Spleen (tissue), 11 donors: ENCODE data around the gene DCST1. TPM values are rescaled to one million over a fixed set of nuclear protein-coding genes. Genes with fewer than 3 reads are reported as not detected.

ENCODE experiments used
- DNase-seq: peaks from one replicate; pipeline ENCODE4 v3.0.0-alpha.2; 2020
- H3K27ac ChIP-seq, 8 donors: fragments of 200-600 bp; sonication (generic) in 7 of 8; 1 replicate in 4 of 8; 2 replicates in 4 of 8; pipeline versions ENCODE4 v1.5.0 to v1.8.0; 2016 to 2021; ENCODE audit warnings: inconsistent platforms in 4 of 8, mild to moderate bottlenecking in 4 of 8, moderate library complexity in 1 of 8
- H3K27me3 ChIP-seq, 7 donors: fragments of 200-600 bp; sonication (generic) in 6 of 7; replicated peaks in 1 of 7; 1 replicate in 4 of 7; 2 replicates in 3 of 7; pipeline versions ENCODE4 v1.5.0 to v1.8.0; 2016 to 2021; ENCODE audit warnings: inconsistent platforms in 3 of 7, mild to moderate bottlenecking in 1 of 7
- H3K36me3 ChIP-seq, 6 donors: fragments of 200-600 bp; sonication (generic) in 5 of 6; 1 replicate in 4 of 6; 2 replicates in 2 of 6; pipeline versions ENCODE4 v1.5.0 to v1.8.0; 2016 to 2021; ENCODE audit warnings: inconsistent platforms in 2 of 6
- H3K4me1 ChIP-seq, 6 donors: fragments of 200-600 bp; sonication (generic) in 5 of 6; 1 replicate in 3 of 6; 2 replicates in 3 of 6; pipeline versions ENCODE4 v1.5.0 to v1.8.0; 2016 to 2021; ENCODE audit warnings: inconsistent platforms in 3 of 6
- H3K4me3 ChIP-seq, 8 donors: fragments of 200-600 bp; sonication (generic) in 7 of 8; 1 replicate in 4 of 8; 2 replicates in 4 of 8; pipeline versions ENCODE4 v1.5.0 to v1.8.0; 2016 to 2021; ENCODE audit warnings: inconsistent platforms in 4 of 8, mild to moderate bottlenecking in 4 of 8, moderate library complexity in 2 of 8
- H3K9me3 ChIP-seq, 8 donors: fragments of 200-600 bp; sonication (generic) in 7 of 8; 1 replicate in 4 of 8; 2 replicates in 4 of 8; pipeline versions ENCODE4 v1.5.0 to v1.8.0; 2016 to 2021; ENCODE audit warnings: inconsistent platforms in 4 of 8
- POLR2A ChIP-seq, 3 donors: fragments of 450-650 bp; IDR thresholded peaks; one replicate each; pipeline ENCODE4 v1.5.1; 2017; ENCODE audit warnings: antibody characterized with exemption in 3 of 3, mild to moderate bottlenecking in 1 of 3
- POLR2AphosphoS5 ChIP-seq, 3 donors: sonication (generic); formaldehyde crosslinking; IDR thresholded peaks; one replicate each; pipeline ENCODE4 v1.5.1; 2017; ENCODE audit warnings: antibody characterized with exemption in 3 of 3
- WGBS, 5 donors: extraction: QIAGEN DNeasy Blood & Tissue Kit in 3 of 5; methylation state at CpG; one replicate each; pipeline versions ENCODE4 v1.1.5 to v1.1.7; 2013 to 2018; 5-methylcytosine and 5-hydroxymethylcytosine counted together
- intact Hi-C: fragments of 100-400 bp; cut with DNase I; formaldehyde crosslinking; loops from one replicate; pipeline ENCODE4 v1.15.0; 2023; ENCODE audit warnings: low total_unique reads
- polyA plus RNA-seq, 3 donors: library from polyadenylated mRNA; stranded (reverse); fragments of 200-250 nt; gene quantifications; one replicate each; pipeline ENCODE4 v1.2.1, GENCODE V29; 2013
- total RNA-seq, 7 donors: library from RNA; depleted of rRNA in 3 of 7; stranded (reverse); fragments of >200 nt in 3 of 7; fragmentation: NEBNext Ultra II Directional in 4 of 7; extraction: Animal tissue kit (Norgen Biotek cat#: 25700) in 4 of 7; gene quantifications; one replicate each; pipeline versions ENCODE4 v1.1.0 to v1.2.1, GENCODE V29; 2016 to 2021
- TF ChIP-seq, protein P1 (sequence below), 11 experiments: fragments of 200-600 bp in 7 of 11; fragments of 450-650 bp in 4 of 11; sonication (generic) in 4 of 11; IDR thresholded peaks in 8 of 11; conservative IDR thresholded peaks in 3 of 11; 1 replicate in 7 of 11; 2 replicates in 4 of 11; pipeline versions ENCODE4 v1.4.0 to v1.8.0; 2016 to 2021; ENCODE audit warnings: antibody characterized with exemption in 11 of 11, inconsistent platforms in 4 of 11, mild to moderate bottlenecking in 1 of 11
- donor health status: healthy with polysubstance abuse.
- donor health status: DM: no; HTN: no; CAD: no; lungs with moderate emphysema.
- donor health status: DM: no; HTN: no; CAD: no.
- donor health status: Bipolar disorder and iron deficiency.
- donor health status: healthy.
- donor health status: DM: no; HTN: no; CAD: no.
- donor health status: DM: yes; HTN: yes; CAD: no.

DCST1 gene
- total and polyA plus RNA-seq, 10 donors, result not detected

DNA sequence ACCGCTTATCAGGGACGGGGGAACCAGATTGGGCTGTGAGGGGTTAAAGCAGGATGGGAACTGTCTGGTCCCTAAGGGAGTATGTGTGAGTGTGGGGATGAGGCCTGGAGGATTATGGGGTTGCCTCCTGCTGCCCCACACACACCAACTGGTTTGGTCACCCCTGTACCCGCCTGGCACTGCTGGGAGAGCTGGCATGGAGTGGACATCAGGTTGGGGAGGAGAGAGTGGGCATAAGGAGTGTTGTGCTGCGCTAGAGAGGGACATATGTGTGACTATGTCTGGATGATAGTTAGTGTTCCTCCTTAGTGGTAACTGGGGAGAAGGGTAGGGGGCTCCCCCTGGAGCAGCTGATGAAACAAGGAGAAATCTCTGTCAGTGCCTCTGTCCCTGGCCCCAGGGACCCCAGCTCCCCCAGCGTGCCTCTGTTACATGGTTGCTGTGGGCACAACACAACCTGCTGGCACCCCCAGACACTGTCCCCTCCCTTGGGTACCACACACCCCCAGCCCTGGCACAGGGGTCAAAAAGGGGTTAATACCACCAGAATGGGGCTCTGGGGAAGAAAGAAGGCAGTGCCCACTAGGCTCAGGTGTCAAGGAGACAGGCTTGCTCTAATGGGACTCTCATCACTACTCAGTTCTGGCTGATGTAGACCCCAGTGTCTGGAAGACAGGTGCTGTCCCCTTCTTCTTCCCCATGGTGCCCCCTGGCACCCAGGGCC, 29.1 kb upstream of the DCST1 start:
- TF ChIP-seq, protein P1, sequence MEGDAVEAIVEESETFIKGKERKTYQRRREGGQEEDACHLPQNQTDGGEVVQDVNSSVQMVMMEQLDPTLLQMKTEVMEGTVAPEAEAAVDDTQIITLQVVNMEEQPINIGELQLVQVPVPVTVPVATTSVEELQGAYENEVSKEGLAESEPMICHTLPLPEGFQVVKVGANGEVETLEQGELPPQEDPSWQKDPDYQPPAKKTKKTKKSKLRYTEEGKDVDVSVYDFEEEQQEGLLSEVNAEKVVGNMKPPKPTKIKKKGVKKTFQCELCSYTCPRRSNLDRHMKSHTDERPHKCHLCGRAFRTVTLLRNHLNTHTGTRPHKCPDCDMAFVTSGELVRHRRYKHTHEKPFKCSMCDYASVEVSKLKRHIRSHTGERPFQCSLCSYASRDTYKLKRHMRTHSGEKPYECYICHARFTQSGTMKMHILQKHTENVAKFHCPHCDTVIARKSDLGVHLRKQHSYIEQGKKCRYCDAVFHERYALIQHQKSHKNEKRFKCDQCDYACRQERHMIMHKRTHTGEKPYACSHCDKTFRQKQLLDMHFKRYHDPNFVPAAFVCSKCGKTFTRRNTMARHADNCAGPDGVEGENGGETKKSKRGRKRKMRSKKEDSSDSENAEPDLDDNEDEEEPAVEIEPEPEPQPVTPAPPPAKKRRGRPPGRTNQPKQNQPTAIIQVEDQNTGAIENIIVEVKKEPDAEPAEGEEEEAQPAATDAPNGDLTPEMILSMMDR (IDR thresholded peaks at IDR 0.05 in 8 of 11, conservative IDR thresholded peaks at IDR 0.05 in 3 of 11), result no peak
- TF ChIP-seq POLR2AphosphoS5 (IDR thresholded peaks at IDR 0.05) (no peak), POLR2A (IDR thresholded peaks at IDR 0.05) (no peak)
- Histone ChIP-seq H3K4me3 (peak overlapping the region; percentile 71 to 90 (median 78)), H3K9me3 (no peaks in the 10 kb centered on the region), H3K27me3 (no peaks in the 10 kb centered on the region), H3K27ac (peak overlapping the region; percentile 81 to 99 (median 95)), H3K4me1 (peaks cover 33 to 91% (median 68%) of the 10 kb centered on the region in 6 donors), H3K36me3 (no peaks in the 10 kb centered on the region)
- intact Hi-C loops, result loop anchor here (5.0 to 10.0 kb wide), 2 partner anchors 42 to 60 kb away; partner anchors contain the start of genes EFNA4 and PYGO2
- DNase-seq, result no peak
- 42 to 62% (median 45%) methylated on average over 5 of the region's 5 CpGs for WGBS, 5 donors

DNA sequence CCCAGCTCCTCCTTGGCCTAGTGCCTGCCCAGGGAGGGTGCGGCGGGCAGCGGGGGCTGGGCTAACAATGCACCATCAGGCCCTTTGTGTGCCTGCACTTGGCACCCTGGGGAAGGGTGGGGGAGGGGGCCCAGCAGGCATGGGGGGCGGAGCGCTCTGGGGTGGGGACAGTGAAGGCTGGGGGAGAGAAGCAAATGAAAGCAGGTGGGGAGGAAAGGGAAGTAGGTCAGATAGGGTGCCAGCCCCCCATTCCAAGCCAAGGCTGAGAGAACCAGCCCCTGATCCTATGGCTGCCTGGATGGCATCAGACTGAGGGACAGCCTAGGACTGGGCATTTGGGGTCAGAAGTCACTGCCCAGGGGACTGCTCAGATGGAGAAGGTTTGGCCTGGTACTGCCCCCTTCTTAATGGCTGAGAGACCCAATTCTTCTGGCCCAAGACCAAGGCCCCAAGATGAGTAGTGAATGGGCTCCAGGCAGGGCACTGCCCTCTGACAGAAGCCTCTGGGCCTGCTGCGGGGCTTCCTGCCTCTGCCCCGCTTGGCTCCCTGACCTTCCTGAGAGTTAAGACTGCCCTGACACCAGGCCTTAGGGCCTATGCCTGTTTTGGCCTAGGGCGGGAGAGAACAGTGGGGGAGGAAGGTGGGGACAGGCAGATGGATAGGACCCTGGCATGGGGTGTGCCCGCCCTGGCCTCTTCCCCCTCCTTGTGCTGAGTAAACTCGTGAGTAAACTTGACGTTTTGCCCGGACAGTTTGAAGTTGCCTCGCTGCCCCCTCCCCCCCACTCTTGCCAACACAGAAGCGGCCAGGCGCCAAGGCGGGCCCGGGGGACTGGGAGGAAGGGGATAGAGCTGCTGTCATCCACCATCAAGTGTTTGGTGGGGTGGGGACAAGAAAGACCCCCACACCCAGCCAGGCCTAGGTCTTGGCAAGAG, 28.3 kb upstream of the DCST1 start:
- peaks cover 26 to 91% (median 67%) of the 10 kb centered on the region in 6 donors for H3K4me1 ChIP-seq
- peak; percentile 88 for DNase-seq
- no peaks in the 10 kb centered on the region for H3K9me3 ChIP-seq
- TF ChIP-seq, protein P1 (IDR thresholded peaks at IDR 0.05 in 8 of 11, conservative IDR thresholded peaks at IDR 0.05 in 3 of 11), result no peak
- TF ChIP-seq POLR2AphosphoS5 (IDR thresholded peaks at IDR 0.05) (peak; percentile 20 to 56 (median 42)), POLR2A (IDR thresholded peaks at IDR 0.05) (no peak)
- WGBS, 5 donors, result 33 to 42% (median 41%) methylated on average over 16 to 17 of the region's 17 CpGs
- H3K27me3 ChIP-seq, result no peaks in the 10 kb centered on the region
- no peaks in the 10 kb centered on the region for H3K36me3 ChIP-seq
- intact Hi-C loops, result loop anchor here (10.0 kb wide), 1 partner anchor 59 kb away; the partner anchor contains the start of gene EFNA4
- peak overlapping the region in 5 of 8 donors; percentile 71 to 90 (median 81) for H3K4me3 ChIP-seq
- peak overlapping the region; percentile 81 to 99 (median 95) for H3K27ac ChIP-seq

DNA sequence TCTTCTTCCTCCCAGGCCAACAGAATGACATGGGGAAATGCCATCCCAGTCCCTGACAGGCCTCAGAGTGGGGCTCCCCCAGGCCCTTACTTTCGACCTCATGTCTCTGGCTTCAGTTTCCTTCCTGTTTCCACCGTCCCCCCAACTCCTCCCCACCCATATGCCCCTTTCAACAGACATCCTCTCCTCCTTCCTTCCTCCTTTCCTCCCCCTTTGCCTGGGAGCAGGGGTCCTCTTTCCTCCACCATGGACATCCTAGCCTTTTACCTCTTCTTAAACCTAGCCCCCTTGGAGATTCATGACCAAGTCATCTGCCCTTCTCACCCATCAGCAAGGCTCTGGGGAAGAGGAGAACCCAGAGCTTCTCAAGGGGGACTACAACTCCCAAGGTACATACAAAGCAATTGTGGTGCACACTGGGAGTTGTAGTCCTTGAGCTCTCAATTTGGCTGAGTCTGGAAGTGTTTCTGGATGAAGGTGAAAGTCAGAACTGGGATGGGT, 27.0 kb upstream of the DCST1 start:
- Histone ChIP-seq H3K9me3 (no peaks in the 10 kb centered on the region), H3K36me3 (peaks cover 0 to 9% (median 0%) of the 10 kb centered on the region in 6 donors), H3K4me3 (peak overlapping the region in 1 of 8 donors; percentile 76), H3K27ac (peak overlapping the region; percentile 81 to 99 (median 95)), H3K27me3 (no peaks in the 10 kb centered on the region), H3K4me1 (peaks cover 28 to 91% (median 80%) of the 10 kb centered on the region in 6 donors)
- TF ChIP-seq, protein P1 (IDR thresholded peaks at IDR 0.05 in 8 of 11, conservative IDR thresholded peaks at IDR 0.05 in 3 of 11), result no peak
- TF ChIP-seq POLR2AphosphoS5 (IDR thresholded peaks at IDR 0.05) (no peak), POLR2A (IDR thresholded peaks at IDR 0.05) (no peak)
- intact Hi-C loops, result loop anchor here (10.0 kb wide), 1 partner anchor 58 kb away; the partner anchor contains the start of gene EFNA4
- 4 to 17% (median 11%) methylated on average over 2 of the region's 2 CpGs for WGBS, 5 donors
- peak; percentile 79 for DNase-seq
